DND-41 (cell line): Measurements from ENCODE around the gene SEMA3A.

Experiments
- EZH2 ChIP-seq: IDR thresholded peaks from 3 replicates; pipeline ENCODE4 v1.6.1; 2012; ENCODE audit warnings: borderline replicate concordance, low read depth, mild to moderate bottlenecking, moderate library complexity, low read length, inconsistent platforms; ENCODE audit not compliant: severe bottlenecking
- TF ChIP-seq, protein P1 (sequence below): IDR thresholded peaks from 2 replicates; pipeline ENCODE4 v1.5.1; 2012; ENCODE audit warnings: borderline replicate concordance, low read length, moderate library complexity, mild to moderate bottlenecking; ENCODE audit not compliant: poor library complexity, severe bottlenecking; ENCODE audit errors: extremely low read depth

DNA sequence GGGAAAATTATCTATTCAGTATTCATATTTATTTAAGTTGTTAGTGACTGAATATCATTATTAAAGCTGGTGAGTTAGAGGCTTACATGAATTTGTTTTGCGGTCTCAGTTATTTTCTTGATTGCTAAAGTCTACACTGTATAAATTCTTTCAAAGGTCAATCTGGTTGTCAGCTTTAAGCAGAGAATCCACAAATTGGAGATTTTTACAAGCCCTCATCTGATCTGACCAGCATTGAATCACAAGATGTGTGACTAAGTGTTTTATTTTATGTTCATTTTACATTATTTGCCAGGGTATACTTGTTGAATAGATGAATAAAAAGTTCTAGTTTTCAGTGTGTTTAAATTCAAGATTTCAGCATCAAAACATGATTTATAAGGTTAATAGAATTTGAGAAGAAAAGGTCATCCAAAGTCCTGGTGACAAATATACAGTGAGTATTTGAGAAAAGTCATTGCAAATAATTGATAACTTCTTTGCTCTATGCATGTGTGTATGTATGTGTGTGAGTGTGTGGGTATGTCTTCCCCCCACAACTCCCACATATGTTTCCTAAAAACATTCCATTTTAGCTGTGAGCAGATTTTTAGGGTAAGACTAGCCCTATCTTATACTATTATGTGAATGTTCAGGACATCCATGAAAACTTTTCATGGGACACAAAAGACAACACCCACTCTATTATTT is 4.4 kb downstream of the SEMA3A start:
- TF ChIP-seq EZH2 = no peak
- TF ChIP-seq, protein P1, sequence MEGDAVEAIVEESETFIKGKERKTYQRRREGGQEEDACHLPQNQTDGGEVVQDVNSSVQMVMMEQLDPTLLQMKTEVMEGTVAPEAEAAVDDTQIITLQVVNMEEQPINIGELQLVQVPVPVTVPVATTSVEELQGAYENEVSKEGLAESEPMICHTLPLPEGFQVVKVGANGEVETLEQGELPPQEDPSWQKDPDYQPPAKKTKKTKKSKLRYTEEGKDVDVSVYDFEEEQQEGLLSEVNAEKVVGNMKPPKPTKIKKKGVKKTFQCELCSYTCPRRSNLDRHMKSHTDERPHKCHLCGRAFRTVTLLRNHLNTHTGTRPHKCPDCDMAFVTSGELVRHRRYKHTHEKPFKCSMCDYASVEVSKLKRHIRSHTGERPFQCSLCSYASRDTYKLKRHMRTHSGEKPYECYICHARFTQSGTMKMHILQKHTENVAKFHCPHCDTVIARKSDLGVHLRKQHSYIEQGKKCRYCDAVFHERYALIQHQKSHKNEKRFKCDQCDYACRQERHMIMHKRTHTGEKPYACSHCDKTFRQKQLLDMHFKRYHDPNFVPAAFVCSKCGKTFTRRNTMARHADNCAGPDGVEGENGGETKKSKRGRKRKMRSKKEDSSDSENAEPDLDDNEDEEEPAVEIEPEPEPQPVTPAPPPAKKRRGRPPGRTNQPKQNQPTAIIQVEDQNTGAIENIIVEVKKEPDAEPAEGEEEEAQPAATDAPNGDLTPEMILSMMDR = no peak
